Karpas-422 (cell line): ENCODE measurements around the gene SLC24A3. TPM values are rescaled to one million over a fixed set of nuclear protein-coding genes. Genes with fewer than 3 reads are reported as not detected.

Source experiments
- DNase-seq: peaks from one replicate; pipeline ENCODE4 v3.0.0-alpha.2; 2015
- H2AFZ ChIP-seq: fragments of 200-600 bp; sonication (generic); 2 replicates; pipeline ENCODE4 v1.6.1; 2014; ENCODE audit warnings: antibody characterized with exemption, low read length, mixed read lengths
- H3K27ac ChIP-seq: fragments of 200-600 bp; sonication (generic); 2 replicates; pipeline ENCODE4 v1.5.1; 2014; ENCODE audit warnings: mild to moderate bottlenecking, low read length, moderate library complexity
- H3K27me3 ChIP-seq: fragments of 200-600 bp; sonication (generic); 2 replicates; pipeline ENCODE4 v1.6.1; 2014; ENCODE audit warnings: low read length, mixed read lengths
- H3K36me3 ChIP-seq: fragments of 200-600 bp; sonication (generic); 2 replicates; pipeline ENCODE4 v1.6.1; 2014; ENCODE audit warnings: low read length, mixed read lengths; ENCODE audit not compliant: insufficient read depth
- H3K4me1 ChIP-seq: fragments of 200-600 bp; sonication (generic); 2 replicates; pipeline ENCODE4 v1.6.1; 2014; ENCODE audit warnings: mild to moderate bottlenecking, low read length, mixed read lengths
- H3K4me2 ChIP-seq: fragments of 200-600 bp; sonication (generic); 2 replicates; pipeline ENCODE4 v1.6.1; 2014; ENCODE audit warnings: low read length, low read depth, mild to moderate bottlenecking; ENCODE audit not compliant: poor library complexity, severe bottlenecking
- H3K4me3 ChIP-seq: fragments of 200-600 bp; sonication (generic); 2 replicates; pipeline ENCODE4 v1.5.1; 2014; ENCODE audit warnings: mild to moderate bottlenecking, antibody characterized with exemption, low read length, mixed read lengths
- H3K79me2 ChIP-seq: fragments of 200-600 bp; sonication (generic); 2 replicates; pipeline ENCODE4 v1.6.1; 2014; ENCODE audit warnings: mild to moderate bottlenecking, low read length, mixed read lengths
- H3K9ac ChIP-seq: fragments of 200-600 bp; sonication (generic); 2 replicates; pipeline ENCODE4 v1.6.0; 2014; ENCODE audit warnings: low read length
- H3K9me2 ChIP-seq: fragments of 200-600 bp; sonication (generic), shearing (Covaris generic); replicated peaks from 2 replicates; pipeline ENCODE4 v1.6.0; 2014; ENCODE audit warnings: mild to moderate bottlenecking, low read length, moderate library complexity; ENCODE audit not compliant: insufficient read depth
- H3K9me3 ChIP-seq: fragments of 300-700, 200-600 bp; sonication (generic); 2 replicates; pipeline ENCODE4 v1.6.1; 2014; ENCODE audit warnings: low read length, mixed read lengths
- H4K20me1 ChIP-seq: fragments of 200-600 bp; sonication (generic); 2 replicates; pipeline ENCODE4 v1.6.1; 2014; ENCODE audit warnings: mild to moderate bottlenecking, antibody characterized with exemption, low read length, low read depth; ENCODE audit not compliant: insufficient read depth
- total RNA-seq: library from RNA; depleted of rRNA; stranded (reverse); fragments of >200 nt; shearing (Covaris generic); gene quantifications from 2 replicates; pipeline ENCODE4 v1.2.3, GENCODE V29; 2014; ENCODE audit warnings: low replicate concordance

Gene SLC24A3
- total RNA-seq, 1 experiment from 2014 or later: not detected

DNA sequence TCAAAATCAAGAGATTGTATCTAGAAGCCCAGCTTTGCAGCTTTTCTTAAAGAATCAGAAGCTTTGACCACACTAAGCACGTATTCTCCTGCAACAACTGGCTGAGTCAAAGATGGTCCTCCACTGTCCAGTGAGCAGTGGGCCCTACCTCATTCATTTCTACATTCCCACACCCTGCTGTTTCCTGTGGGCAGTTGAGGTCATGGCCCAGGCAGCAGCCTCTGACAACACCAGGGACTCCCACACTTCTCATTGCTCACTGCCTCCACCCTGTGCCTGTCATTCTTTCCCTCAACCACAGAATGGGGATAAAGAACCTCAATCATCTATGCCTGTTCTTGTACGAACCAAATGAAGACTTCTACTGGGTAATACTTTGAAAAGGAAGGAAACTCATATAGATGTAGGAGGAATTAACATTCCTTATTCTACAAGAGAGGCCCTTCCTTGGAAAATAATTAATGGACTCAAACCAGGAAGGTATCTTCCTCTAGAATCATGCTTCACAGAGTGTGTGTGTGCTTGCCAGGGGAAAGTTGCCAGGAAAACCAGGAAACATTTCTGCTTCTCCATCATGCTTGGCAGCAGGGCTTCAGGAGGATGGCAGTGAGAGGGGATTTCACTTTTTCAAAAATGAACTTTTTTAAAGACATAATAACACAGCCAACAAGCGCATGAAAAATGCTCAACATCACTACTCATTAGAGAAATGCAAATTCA is 353.9 kb downstream of the SLC24A3 start:
- Histone ChIP-seq H3K9ac (no peak overlapping the region), H3K27me3 (no peaks in the 10 kb centered on the region), H3K27ac (no peak overlapping the region), H3K9me3 (no peaks in the 10 kb centered on the region), H3K79me2 (no peaks in the 10 kb centered on the region), H3K4me3 (no peak overlapping the region), H3K4me2 (no peak overlapping the region), H3K9me2 (no peaks in the 10 kb centered on the region), H3K4me1 (peaks cover 3% of the 10 kb centered on the region; the same call in 1 of the 2 replicates), H3K36me3 (no peaks in the 10 kb centered on the region), H4K20me1 (no peaks in the 10 kb centered on the region), H2AFZ (no peak overlapping the region)
- no peak for DNase-seq

DNA sequence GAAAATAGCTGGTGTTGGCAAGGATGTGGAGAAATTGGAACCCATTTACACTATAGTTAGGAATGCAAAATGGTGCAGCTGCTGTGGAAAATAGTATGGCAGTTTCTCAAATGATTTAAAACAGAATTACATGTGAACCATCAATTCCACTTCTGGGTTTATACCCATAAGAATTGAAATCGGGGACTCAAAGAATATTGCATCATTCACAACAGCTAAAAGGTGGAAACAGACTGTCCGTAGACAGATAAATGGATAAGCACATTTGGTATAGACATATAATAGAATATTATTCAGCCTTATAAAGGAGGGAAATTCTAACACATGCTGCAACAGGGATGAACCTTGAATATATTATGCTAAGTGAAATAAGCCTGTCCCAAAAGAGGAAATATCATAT is 355.7 kb downstream of the SLC24A3 start:
- no peaks in the 10 kb centered on the region for H3K9me3 ChIP-seq
- no peak overlapping the region for H2AFZ ChIP-seq
- H3K9ac ChIP-seq: no peak overlapping the region
- no peaks in the 10 kb centered on the region for H3K9me2 ChIP-seq
- no peak overlapping the region for H3K27ac ChIP-seq
- no peaks in the 10 kb centered on the region for H3K4me1 ChIP-seq
- no peaks in the 10 kb centered on the region for H3K27me3 ChIP-seq
- H3K36me3 ChIP-seq: no peaks in the 10 kb centered on the region
- no peaks in the 10 kb centered on the region for H3K79me2 ChIP-seq
- no peaks in the 10 kb centered on the region for H4K20me1 ChIP-seq
- DNase-seq: no peak
- H3K4me2 ChIP-seq: no peak overlapping the region
- no peak overlapping the region for H3K4me3 ChIP-seq

DNA sequence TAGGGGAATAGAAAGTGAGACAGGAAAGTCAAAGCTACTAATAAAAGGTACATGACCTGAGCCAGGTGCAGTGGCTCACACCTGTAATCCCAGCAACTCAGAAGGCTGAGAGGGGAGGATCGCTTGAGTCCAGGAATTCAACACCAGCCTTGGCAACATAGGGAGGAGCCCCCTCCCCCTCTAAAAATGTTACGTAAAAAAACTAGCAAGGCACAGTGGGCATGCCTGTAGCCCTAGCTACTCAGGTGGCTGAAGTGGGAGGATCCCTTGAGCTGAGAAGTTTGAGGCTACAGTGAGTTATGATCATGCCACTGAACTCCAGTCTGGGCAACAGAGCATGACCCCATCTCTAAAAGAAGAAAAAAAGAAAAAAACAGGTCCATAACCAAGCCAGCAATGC is 359.6 kb downstream of the SLC24A3 start:
- Histone ChIP-seq H3K4me1 (no peaks in the 10 kb centered on the region), H3K27me3 (no peaks in the 10 kb centered on the region), H3K4me2 (no peak overlapping the region), H3K79me2 (no peaks in the 10 kb centered on the region), H3K27ac (no peak overlapping the region), H4K20me1 (no peaks in the 10 kb centered on the region), H3K9ac (no peak overlapping the region), H3K9me2 (no peaks in the 10 kb centered on the region), H3K36me3 (no peaks in the 10 kb centered on the region), H3K4me3 (no peak overlapping the region), H3K9me3 (no peaks in the 10 kb centered on the region), H2AFZ (no peak overlapping the region)
- DNase-seq: no peak

DNA sequence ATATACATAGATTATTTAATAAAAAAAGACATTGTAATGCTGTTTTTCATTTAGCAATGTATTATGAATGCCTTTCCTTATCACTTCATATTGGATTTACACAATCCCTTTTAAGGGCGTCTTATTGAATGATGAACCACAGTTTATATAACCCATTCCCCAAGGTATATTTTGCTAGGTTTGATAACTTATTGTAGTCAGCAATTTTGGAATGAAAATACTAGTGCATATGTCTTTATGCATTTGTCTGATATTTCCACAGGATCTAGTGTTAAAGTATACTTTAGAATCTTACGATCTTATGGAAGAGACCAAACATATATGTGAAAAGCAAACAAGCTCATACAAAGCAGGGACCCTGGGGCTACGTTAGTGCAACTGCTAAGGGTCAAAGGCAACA is 365.2 kb downstream of the SLC24A3 start:
- H3K9me3 ChIP-seq: no peaks in the 10 kb centered on the region
- no peak overlapping the region for H3K9ac ChIP-seq
- no peaks in the 10 kb centered on the region for H3K27me3 ChIP-seq
- H3K27ac ChIP-seq: no peak overlapping the region
- H3K4me3 ChIP-seq: no peak overlapping the region
- no peaks in the 10 kb centered on the region for H3K36me3 ChIP-seq
- H3K4me1 ChIP-seq: no peaks in the 10 kb centered on the region
- DNase-seq: no peak
- no peaks in the 10 kb centered on the region for H4K20me1 ChIP-seq
- no peaks in the 10 kb centered on the region for H3K79me2 ChIP-seq
- H3K4me2 ChIP-seq: no peak overlapping the region
- H2AFZ ChIP-seq: no peak overlapping the region
- H3K9me2 ChIP-seq: no peaks in the 10 kb centered on the region

DNA sequence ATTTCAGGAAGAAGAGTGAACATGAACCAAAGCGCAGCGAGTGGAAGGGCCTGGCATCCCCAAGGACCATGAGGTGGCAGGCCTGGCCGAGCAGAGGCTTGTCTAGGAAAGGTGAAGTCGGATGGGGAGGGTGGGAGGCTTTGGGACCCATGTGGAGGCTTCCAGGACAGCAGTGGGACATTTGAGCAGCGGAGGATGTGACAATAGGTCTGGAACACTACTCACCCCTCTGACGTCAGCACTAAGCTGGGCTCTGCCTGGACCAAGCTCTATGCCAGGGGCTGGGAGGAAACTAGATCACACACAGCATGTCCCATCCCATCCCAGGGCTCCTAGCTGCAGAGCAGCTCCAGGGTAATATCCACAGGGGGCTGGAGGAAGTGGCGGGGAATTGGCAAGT is 370.3 kb downstream of the SLC24A3 start:
- Histone ChIP-seq H3K9me3 (no peaks in the 10 kb centered on the region), H3K79me2 (no peaks in the 10 kb centered on the region), H3K4me3 (no peak overlapping the region), H2AFZ (no peak overlapping the region), H3K9me2 (no peaks in the 10 kb centered on the region), H3K36me3 (no peaks in the 10 kb centered on the region), H4K20me1 (no peaks in the 10 kb centered on the region), H3K4me2 (no peak overlapping the region), H3K9ac (no peak overlapping the region), H3K27ac (no peak overlapping the region), H3K27me3 (no peaks in the 10 kb centered on the region), H3K4me1 (no peaks in the 10 kb centered on the region)
- DNase-seq: no peak

DNA sequence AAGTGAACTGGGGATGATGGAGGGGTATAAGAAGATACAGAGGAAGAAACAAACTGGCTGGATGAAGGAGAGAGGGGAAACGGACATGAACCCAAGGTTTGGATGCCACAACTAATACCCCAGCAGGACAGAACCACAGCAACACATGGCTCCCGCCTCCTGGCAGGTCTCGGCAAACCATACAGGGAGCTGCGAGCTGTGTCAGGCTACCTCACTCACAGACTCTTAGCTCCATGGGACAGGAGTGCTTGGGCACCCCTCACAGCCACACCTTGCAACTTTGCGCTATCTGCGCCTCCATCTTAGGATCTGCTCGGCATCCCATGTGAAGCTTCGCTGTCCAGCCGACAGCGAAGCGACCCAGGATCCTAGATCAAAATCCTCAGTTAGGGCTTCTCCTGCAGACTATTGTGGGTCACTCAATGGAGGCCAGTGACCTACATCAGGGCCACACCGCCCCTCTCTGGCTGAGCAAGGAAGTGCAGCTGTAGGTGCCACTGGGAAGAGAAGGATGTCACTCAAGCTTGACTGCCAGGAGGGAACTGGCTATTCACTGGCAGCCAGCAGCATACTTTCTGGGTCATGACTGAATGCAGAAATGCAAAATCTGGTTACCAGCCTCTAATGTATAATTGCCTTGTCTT is 371.2 kb downstream of the SLC24A3 start:
- peak; percentile 88 for DNase-seq

DNA sequence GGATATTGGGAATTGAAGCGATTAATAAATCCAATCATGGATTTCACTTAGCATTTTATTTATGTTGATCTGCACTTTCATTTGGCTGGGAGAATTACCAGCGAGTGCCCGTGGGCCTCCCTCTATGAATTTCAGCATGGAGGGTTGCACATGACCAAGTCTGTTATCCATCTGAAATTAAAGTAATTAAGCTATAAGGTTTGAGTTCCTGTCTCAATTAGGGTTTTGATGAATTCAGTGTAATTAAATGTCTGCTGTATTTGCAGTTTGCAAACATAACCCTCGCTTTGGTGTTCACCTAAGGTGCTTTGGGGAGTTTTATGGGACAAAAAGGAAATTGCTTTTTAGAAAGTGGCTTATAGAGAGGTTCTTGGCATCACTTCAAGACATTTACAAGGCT is 375.8 kb downstream of the SLC24A3 start:
- Histone ChIP-seq H3K4me1 (no peaks in the 10 kb centered on the region), H3K4me2 (no peak overlapping the region), H3K79me2 (no peaks in the 10 kb centered on the region), H3K27me3 (no peaks in the 10 kb centered on the region), H3K36me3 (no peaks in the 10 kb centered on the region), H3K4me3 (no peak overlapping the region), H3K27ac (no peak overlapping the region), H2AFZ (no peak overlapping the region), H4K20me1 (no peaks in the 10 kb centered on the region), H3K9me2 (no peaks in the 10 kb centered on the region), H3K9ac (no peak overlapping the region), H3K9me3 (no peaks in the 10 kb centered on the region)
- DNase-seq: no peak

More for the DNA sequence above, 371.2 kb downstream of the SLC24A3 start:
- Histone ChIP-seq H3K27me3 (no peaks in the 10 kb centered on the region), H3K4me2 (no peak overlapping the region), H3K4me3 (no peak overlapping the region), H3K36me3 (no peaks in the 10 kb centered on the region), H3K27ac (no peak overlapping the region), H4K20me1 (no peaks in the 10 kb centered on the region), H3K9ac (no peak overlapping the region), H3K9me2 (no peaks in the 10 kb centered on the region), H3K4me1 (no peaks in the 10 kb centered on the region), H3K9me3 (no peaks in the 10 kb centered on the region), H2AFZ (no peak overlapping the region), H3K79me2 (no peaks in the 10 kb centered on the region)

DNA sequence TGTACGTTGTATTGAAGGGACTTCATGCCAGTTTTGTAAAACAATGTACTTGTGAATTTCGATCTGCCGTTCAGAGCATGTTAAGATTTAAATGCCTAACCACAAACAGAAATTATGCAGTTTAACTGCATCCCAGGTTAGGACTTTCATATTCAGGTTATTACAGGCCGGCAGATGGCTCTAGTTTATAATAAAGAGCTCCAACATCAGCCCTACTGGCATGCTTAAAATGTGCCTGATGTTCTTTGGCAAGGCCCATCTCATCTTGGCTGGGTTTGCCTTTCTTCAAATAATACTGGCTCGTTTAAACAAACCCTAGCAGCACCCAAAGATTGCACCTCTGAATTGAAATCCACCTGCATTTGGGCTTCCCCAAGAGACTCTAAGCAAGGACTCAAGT is 376.3 kb downstream of the SLC24A3 start:
- no peak overlapping the region for H2AFZ ChIP-seq
- no peak overlapping the region for H3K9ac ChIP-seq
- no peaks in the 10 kb centered on the region for H4K20me1 ChIP-seq
- no peaks in the 10 kb centered on the region for H3K27me3 ChIP-seq
- H3K4me2 ChIP-seq: no peak overlapping the region
- H3K79me2 ChIP-seq: no peaks in the 10 kb centered on the region
- H3K9me2 ChIP-seq: no peaks in the 10 kb centered on the region
- H3K4me1 ChIP-seq: no peaks in the 10 kb centered on the region
- H3K9me3 ChIP-seq: no peaks in the 10 kb centered on the region
- H3K4me3 ChIP-seq: no peak overlapping the region
- no peaks in the 10 kb centered on the region for H3K36me3 ChIP-seq
- H3K27ac ChIP-seq: no peak overlapping the region
- DNase-seq: no peak
